DOHH2 (cell line): ENCODE results near the gene CADPS2.

Experiments
- H3F3A ChIP-seq: fragments of 200-600 bp; sonication (generic), shearing (Covaris generic); 2 replicates; pipeline ENCODE4 v1.6.0; 2016; ENCODE audit warnings: antibody characterized with exemption, mild to moderate bottlenecking; ENCODE audit not compliant: control insufficient read depth, insufficient read depth
- H3K27ac ChIP-seq: fragments of 200-600 bp; sonication (generic); 2 replicates; pipeline ENCODE4 v1.5.1; 2014; ENCODE audit warnings: low read depth, mild to moderate bottlenecking, low read length, moderate library complexity
- H3K27me3 ChIP-seq: fragments of 200-600 bp; sonication (generic); 2 replicates; pipeline ENCODE4 v1.6.1; 2014; ENCODE audit warnings: mild to moderate bottlenecking, low read length, mixed read lengths; ENCODE audit not compliant: control insufficient read depth
- H3K36me3 ChIP-seq: fragments of 200-600 bp; sonication (generic); 2 replicates; pipeline ENCODE4 v1.6.1; 2014; ENCODE audit warnings: mild to moderate bottlenecking, low read length, moderate library complexity, mixed read lengths; ENCODE audit not compliant: control insufficient read depth
- H3K4me1 ChIP-seq: fragments of 200-600 bp; sonication (generic); 2 replicates; pipeline ENCODE4 v1.6.1; 2014; ENCODE audit warnings: mild to moderate bottlenecking, low read length, mixed read lengths; ENCODE audit not compliant: control insufficient read depth
- H3K4me2 ChIP-seq: fragments of 200-600 bp; sonication (generic); 2 replicates; pipeline ENCODE4 v1.6.0; 2014; ENCODE audit warnings: mild to moderate bottlenecking, low read length, moderate library complexity
- H3K4me3 ChIP-seq: fragments of 200-600 bp; sonication (generic); 2 replicates; pipeline ENCODE4 v1.5.1; 2014; ENCODE audit warnings: mild to moderate bottlenecking, low read length, mixed read lengths
- H3K79me2 ChIP-seq: fragments of 200-600 bp; sonication (generic); 2 replicates; pipeline ENCODE4 v1.6.1; 2014; ENCODE audit warnings: mild to moderate bottlenecking, low read length, mixed read lengths; ENCODE audit not compliant: control insufficient read depth
- H3K9me2 ChIP-seq: fragments of 200-600 bp; sonication (generic); replicated peaks from 2 replicates; pipeline ENCODE4 v1.6.1; 2014; ENCODE audit warnings: mild to moderate bottlenecking, low read length, mixed read lengths; ENCODE audit not compliant: control insufficient read depth
- H3K9me3 ChIP-seq: fragments of 200-600 bp; sonication (generic); 2 replicates; pipeline ENCODE4 v1.6.1; 2014; ENCODE audit warnings: antibody characterized with exemption, low read length, mixed read lengths; ENCODE audit not compliant: control insufficient read depth, insufficient read depth
- H4K20me1 ChIP-seq: fragments of 200-600 bp; sonication (generic); 2 replicates; pipeline ENCODE4 v1.6.0; 2014; ENCODE audit warnings: low read depth, mild to moderate bottlenecking, antibody characterized with exemption, low read length, moderate library complexity; ENCODE audit not compliant: control insufficient read depth, insufficient read depth
- CTCF ChIP-seq: fragments of 200-600 bp; sonication (generic); IDR thresholded peaks from one replicate; pipeline ENCODE4 v1.5.1; 2014; ENCODE audit warnings: antibody characterized with exemption, mild to moderate bottlenecking, low read depth, low read length; ENCODE audit not compliant: poor library complexity, severe bottlenecking
- EZH2phosphoT487 ChIP-seq: fragments of 200-600 bp; sonication (generic); IDR thresholded peaks from 2 replicates; pipeline ENCODE4 v1.6.1; 2017; ENCODE audit warnings: borderline replicate concordance, mild to moderate bottlenecking, antibody characterized with exemption, low read length, moderate library complexity, mixed read lengths

CADPS2 gene

GRCh38 chr7:122886357-122887081 lies at the start of gene CADPS2:
Gene CADPS2 (minus strand): TSS chr7:122886460. CDS start chr7:122886337, 123 bp downstream.
- Histone ChIP-seq H3K4me1 (no peaks in the 10 kb centered on the region), H3K4me2 (no peak within 1 kb of the TSS), H3K36me3 (no peaks in the 10 kb centered on the region), H3K9me3 (no peaks in the 10 kb centered on the region), H3K4me3 (no peak within 1 kb of the TSS), H4K20me1 (no peaks in the 10 kb centered on the region), H3K9me2 (no peaks in the 10 kb centered on the region), H3K27ac (no peak within 1 kb of the TSS), H3K27me3 (no peaks in the 10 kb centered on the region), H3F3A (no peaks in the 10 kb centered on the region), H3K79me2 (no peaks in the 10 kb centered on the region)
- TF ChIP-seq CTCF = no peak
- no peak for TF ChIP-seq EZH2phosphoT487

- H3F3A ChIP-seq = no peaks in the 10 kb centered on the region
- H4K20me1 ChIP-seq = no peaks in the 10 kb centered on the region
- no peak overlapping the region for H3K27ac ChIP-seq
- no peaks in the 10 kb centered on the region for H3K9me2 ChIP-seq
- H3K36me3 ChIP-seq = no peaks in the 10 kb centered on the region
- H3K4me2 ChIP-seq = no peak overlapping the region
- H3K79me2 ChIP-seq = no peaks in the 10 kb centered on the region
- no peak for TF ChIP-seq EZH2phosphoT487
- TF ChIP-seq CTCF = no peak
- H3K27me3 ChIP-seq = no peaks in the 10 kb centered on the region
- H3K4me3 ChIP-seq = no peak overlapping the region
- H3K4me1 ChIP-seq = no peaks in the 10 kb centered on the region
- no peaks in the 10 kb centered on the region for H3K9me3 ChIP-seq
These were observed 49.4 kb upstream of the CADPS2 start for GRCh38 chr7:122935620-122936019.

GRCh38 chr7:122919643-122920181 lies 33.5 kb upstream of the CADPS2 start:
- Histone ChIP-seq H3K36me3 (no peaks in the 10 kb centered on the region), H3K4me1 (no peaks in the 10 kb centered on the region), H3K79me2 (no peaks in the 10 kb centered on the region), H3K27me3 (no peaks in the 10 kb centered on the region), H3F3A (no peaks in the 10 kb centered on the region), H3K27ac (no peak overlapping the region), H3K4me2 (no peak overlapping the region), H4K20me1 (no peaks in the 10 kb centered on the region), H3K9me2 (no peaks in the 10 kb centered on the region), H3K9me3 (no peaks in the 10 kb centered on the region), H3K4me3 (no peak overlapping the region)
- TF ChIP-seq CTCF (no peak), EZH2phosphoT487 (no peak)
